NCI-H460 (cell line): ENCODE results near the gene SF3A2. TPM values are rescaled to one million over a fixed set of nuclear protein-coding genes. Genes with fewer than 3 reads are reported as not detected.

Experiments
- DNase-seq: peaks from one replicate; pipeline ENCODE4 v3.0.0-alpha.2; 2016; ENCODE audit warnings: low read depth; ENCODE audit errors: extremely low read depth
- total RNA-seq: library from RNA; depleted of rRNA; stranded (reverse); fragments of >200 nt; shearing (Covaris generic); gene quantifications from 2 replicates; pipeline ENCODE4 v1.2.3, GENCODE V29; 2014

Gene SF3A2
- total RNA-seq, 1 experiment from 2014 or later: 31.4 TPM

DNA sequence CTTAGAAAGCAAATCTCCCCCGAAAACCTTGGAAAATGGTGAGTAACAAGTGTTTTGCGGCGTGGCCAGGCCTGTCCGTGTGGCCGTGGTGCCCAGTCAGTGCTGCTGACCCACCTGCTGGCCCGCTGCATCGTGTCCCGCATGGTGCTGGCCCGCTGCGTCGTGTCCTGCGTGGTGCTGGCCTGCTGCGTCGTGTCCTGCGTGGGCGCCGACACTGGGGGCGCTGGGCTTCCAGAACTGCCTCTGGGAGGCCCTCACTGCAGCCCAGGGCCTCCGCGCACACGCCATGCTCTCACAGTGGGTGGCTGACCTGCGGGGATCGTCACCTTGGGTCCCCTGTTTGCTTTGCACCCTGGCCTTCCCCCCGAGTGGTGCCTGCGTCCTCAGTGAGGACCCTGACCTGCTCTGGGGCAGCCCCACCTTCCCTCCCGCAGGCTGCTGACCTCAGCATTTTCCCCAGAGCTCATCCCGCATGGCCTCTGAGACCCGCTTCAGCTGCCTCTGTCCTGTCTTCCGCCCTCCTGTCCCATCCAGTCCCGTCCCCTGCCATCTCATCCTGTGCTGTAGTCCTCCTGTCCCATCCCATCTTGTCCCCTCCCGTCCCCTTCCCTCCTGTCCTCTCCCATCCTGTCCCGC lies 11.1 kb upstream of the SF3A2 start:
- DNase-seq: no peak

GRCh38 chr19:2226051-2226839 lies 10.4 kb upstream of the SF3A2 start:
- no peak for DNase-seq

DNA sequence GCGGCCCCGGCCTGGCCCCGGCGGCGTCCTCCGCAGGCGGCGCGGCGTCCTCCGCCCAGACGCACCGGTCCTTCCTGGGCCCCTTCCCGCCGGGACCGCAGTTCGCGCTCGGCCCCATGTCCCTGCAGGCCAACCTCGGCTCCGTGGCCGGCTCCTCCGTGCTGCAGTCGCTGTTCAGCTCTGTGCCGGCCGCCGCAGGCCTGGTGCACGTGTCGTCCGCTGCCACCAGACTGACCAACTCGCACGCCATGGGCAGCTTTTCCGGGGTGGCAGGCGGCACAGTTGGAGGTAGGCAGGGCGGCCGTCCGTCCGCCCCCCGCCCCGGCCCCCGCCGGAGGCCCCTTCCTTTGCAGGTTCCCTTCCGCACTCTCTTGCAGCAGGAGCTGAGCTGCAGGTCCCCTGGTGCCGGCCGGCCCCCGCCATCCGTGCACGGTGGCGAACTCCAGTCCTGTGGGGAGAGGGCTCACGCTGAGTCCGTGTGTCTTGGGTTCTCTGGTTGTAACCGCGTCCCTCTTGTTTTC lies 9.7 kb upstream of the SF3A2 start:
- DNase-seq: no peak

GRCh38 chr19:2227415-2228156 lies 9.0 kb upstream of the SF3A2 start:
- DNase-seq: no peak

- no peak for DNase-seq
These were observed 8.2 kb upstream of the SF3A2 start for GRCh38 chr19:2228157-2229030.

- DNase-seq: no peak
These were observed 7.3 kb upstream of the SF3A2 start for GRCh38 chr19:2229103-2230032.

- no peak for DNase-seq
These were observed 6.5 kb upstream of the SF3A2 start for GRCh38 chr19:2230033-2230531.

- DNase-seq: no peak
These were observed 5.7 kb upstream of the SF3A2 start for GRCh38 chr19:2230807-2231533.

- DNase-seq: no peak
These were observed 4.9 kb upstream of the SF3A2 start for GRCh38 chr19:2231621-2232221.

GRCh38 chr19:2232286-2233151 lies 4.1 kb upstream of the SF3A2 start:
- no peak for DNase-seq

DNA sequence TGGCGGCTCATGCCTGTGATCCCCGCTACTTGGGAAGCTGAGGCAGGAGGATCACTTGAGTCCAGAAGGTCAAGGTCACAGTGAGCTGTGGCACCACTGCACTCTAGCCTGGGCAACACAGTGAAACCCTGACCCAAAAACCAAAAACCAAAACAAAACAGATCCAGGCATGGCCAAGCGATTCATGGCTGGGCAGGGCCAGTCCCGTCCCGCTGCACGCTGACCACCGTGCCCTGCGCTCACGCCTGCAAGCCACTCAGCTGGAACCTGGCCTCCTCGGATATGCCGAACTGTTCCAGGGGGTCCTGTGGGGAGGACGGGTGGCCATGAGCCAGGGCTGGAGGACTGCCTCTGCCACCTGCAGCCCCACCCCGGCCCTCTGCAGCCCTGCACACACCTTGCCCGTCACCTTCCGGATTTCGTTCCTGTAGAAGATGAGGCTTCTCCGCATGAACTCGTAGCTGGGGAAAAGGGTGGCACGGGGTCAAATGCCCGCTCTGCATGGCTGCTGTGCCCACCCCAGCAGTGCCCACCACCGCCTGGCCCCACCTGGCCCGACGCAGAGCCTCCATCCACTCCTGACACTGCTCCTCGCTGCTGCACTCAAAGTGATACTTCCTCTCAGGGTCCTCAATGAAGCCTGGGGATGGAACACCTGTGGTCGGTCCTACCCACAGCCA lies 2.9 kb upstream of the SF3A2 start:
- no peak for DNase-seq

- no peak for DNase-seq
These were observed 1.6 kb upstream of the SF3A2 start for GRCh38 chr19:2234996-2235380.

GRCh38 chr19:2235381-2236063 lies 1.1 kb upstream of the SF3A2 start:
- no peak for DNase-seq

GRCh38 chr19:2236064-2236313 lies 635 bp upstream of the SF3A2 start:
- no peak for DNase-seq

GRCh38 chr19:2237051-2237868 lies 636 bp downstream of the SF3A2 start:
- no peak for DNase-seq

GRCh38 chr19:2237869-2238153 lies 1.2 kb downstream of the SF3A2 start:
- DNase-seq: no peak
